Psoas muscle (tissue), 8 donors: ENCODE measurements around the gene TRAPPC10. TPM values are rescaled to one million over a fixed set of nuclear protein-coding genes. Genes with fewer than 3 reads are reported as not detected.

ENCODE experiments used
- ATAC-seq, 4 donors: fragments of 200-7000 bp; cut with Tn5 transposase; one replicate each; pipeline ENCODE4 v1.9.1; 2020; ENCODE audit warnings: moderate library complexity in 3 of 4, mild to moderate bottlenecking in 2 of 4
- DNase-seq, 2 donors: peaks; one replicate each; pipeline ENCODE4 v3.0.0-alpha.2; 2020
- H3K27ac ChIP-seq: fragments of 200-600 bp; one replicate; pipeline ENCODE4 v1.8.0; 2022
- H3K27me3 ChIP-seq, 3 donors: fragments of 200-600 bp in 1 of 3; one replicate each; pipeline versions ENCODE4 v1.6.1 to v1.8.0; 2013 to 2022; ENCODE audit warnings: low read length in 2 of 3, mild to moderate bottlenecking in 2 of 3, moderate library complexity in 1 of 3; ENCODE audit not compliant: insufficient read depth in 3 of 3
- H3K36me3 ChIP-seq, 2 donors: fragments of 200-600 bp in 1 of 2; one replicate each; pipeline versions ENCODE4 v1.6.1 to v1.8.0; 2013 to 2022; ENCODE audit warnings: low read depth in 1 of 2, mild to moderate bottlenecking in 1 of 2, moderate library complexity in 1 of 2; ENCODE audit not compliant: insufficient read depth in 1 of 2
- H3K4me1 ChIP-seq: fragments of 200-600 bp; one replicate; pipeline ENCODE4 v1.8.0; 2022
- H3K4me3 ChIP-seq: fragments of 200-600 bp; one replicate; pipeline ENCODE4 v1.8.0; 2022; ENCODE audit warnings: mild to moderate bottlenecking
- H3K9me3 ChIP-seq: fragments of 200-600 bp; one replicate; pipeline ENCODE4 v1.8.0; 2022
- WGBS, 3 donors: extraction: QIAGEN DNeasy Blood & Tissue Kit; methylation state at CpG; one replicate each; pipeline versions ENCODE4 v1.1.6 to v1.1.7; 2013; 5-methylcytosine and 5-hydroxymethylcytosine counted together
- intact Hi-C, 2 donors: fragments of 100-400 bp; cut with DNase I; formaldehyde crosslinking; loops; one replicate each; pipeline versions ENCODE4 v1.11.0 to v1.14.2; 2022
- polyA plus RNA-seq, 3 donors: library from polyadenylated mRNA; stranded (reverse); fragments of 200-250 nt; gene quantifications; one replicate each; pipeline ENCODE4 v1.2.3, GENCODE V29; 2013
- total RNA-seq, 4 donors: library from RNA; stranded (reverse); fragmentation: NEBNext Ultra II Directional in 2 of 4; extraction: Animal tissue kit (Norgen Biotek cat#: 25700) in 2 of 4; gene quantifications; one replicate each; pipeline versions ENCODE4 v1.2.1 to v1.2.4, GENCODE V29; 2021 to 2023
- TF ChIP-seq, protein P1 (sequence below): fragments of 200-600 bp; IDR thresholded peaks from one replicate; pipeline ENCODE4 v1.8.0; 2022; ENCODE audit warnings: antibody characterized with exemption
- donor health status: healthy with polysubstance abuse.
- donor health status: DM: no; HTN: no; CAD: no; lungs with moderate emphysema.
- donor health status: Bipolar disorder and iron deficiency.
- donor health status: healthy.
- donor health status: DM: yes; HTN: yes; CAD: no.
- donor health status: DM: no; HTN: no; CAD: no.
- donor health status: DM: no; HTN: no; CAD: no.
- donor health status: DM: yes; HTN: yes; CAD: no.

TRAPPC10 gene
- total and polyA plus RNA-seq, 7 donors: 6.4 to 22.2 (median 20.0) TPM

DNA sequence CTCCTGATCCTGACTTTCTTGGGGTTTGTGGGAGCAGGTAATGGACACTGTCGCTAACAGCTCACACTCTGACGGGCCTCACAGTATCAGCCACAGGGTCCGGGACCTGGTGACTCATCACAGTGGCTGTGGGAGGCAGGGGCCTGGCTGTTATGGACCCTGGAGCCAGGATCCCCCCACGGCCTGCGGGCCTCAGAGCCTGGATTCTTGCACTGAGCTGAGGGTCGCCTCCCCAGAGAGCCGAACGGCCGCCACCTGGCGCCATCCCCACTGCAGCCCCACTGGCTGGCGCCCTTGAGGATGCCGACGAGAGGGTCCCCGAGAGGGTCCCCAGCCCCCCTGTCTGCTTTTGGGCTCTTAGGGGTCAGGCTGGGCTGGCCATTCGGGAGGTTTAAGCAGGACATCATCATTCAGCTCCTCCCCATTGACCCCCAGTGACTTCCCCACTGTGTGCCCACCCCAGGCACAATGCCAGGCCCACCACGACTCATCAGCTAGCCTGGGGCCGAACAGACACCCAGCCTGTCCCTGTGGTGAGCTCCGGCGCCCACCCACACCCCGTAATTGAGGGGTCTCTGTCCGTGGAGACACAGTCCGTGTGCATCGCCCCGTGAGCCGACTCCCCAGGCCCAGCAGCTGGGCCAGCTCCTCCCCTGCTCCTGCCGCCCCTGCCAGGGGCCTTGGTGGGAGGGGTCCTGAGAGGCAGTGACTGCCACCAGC, 30.8 kb upstream of the TRAPPC10 start:
- Histone ChIP-seq H3K27ac (no peak overlapping the region), H3K4me1 (no peaks in the 10 kb centered on the region), H3K36me3 (peaks cover 5 to 66% of the 10 kb centered on the region in 2 donors), H3K9me3 (no peaks in the 10 kb centered on the region), H3K4me3 (no peak overlapping the region), H3K27me3 (no peaks in the 10 kb centered on the region)
- WGBS, 3 donors: 77 to 88% (median 81%) methylated on average over 24 to 26 of the region's 26 CpGs
- TF ChIP-seq, protein P1, sequence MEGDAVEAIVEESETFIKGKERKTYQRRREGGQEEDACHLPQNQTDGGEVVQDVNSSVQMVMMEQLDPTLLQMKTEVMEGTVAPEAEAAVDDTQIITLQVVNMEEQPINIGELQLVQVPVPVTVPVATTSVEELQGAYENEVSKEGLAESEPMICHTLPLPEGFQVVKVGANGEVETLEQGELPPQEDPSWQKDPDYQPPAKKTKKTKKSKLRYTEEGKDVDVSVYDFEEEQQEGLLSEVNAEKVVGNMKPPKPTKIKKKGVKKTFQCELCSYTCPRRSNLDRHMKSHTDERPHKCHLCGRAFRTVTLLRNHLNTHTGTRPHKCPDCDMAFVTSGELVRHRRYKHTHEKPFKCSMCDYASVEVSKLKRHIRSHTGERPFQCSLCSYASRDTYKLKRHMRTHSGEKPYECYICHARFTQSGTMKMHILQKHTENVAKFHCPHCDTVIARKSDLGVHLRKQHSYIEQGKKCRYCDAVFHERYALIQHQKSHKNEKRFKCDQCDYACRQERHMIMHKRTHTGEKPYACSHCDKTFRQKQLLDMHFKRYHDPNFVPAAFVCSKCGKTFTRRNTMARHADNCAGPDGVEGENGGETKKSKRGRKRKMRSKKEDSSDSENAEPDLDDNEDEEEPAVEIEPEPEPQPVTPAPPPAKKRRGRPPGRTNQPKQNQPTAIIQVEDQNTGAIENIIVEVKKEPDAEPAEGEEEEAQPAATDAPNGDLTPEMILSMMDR: no peak
- intact Hi-C loops: no loop called here
- DNase-seq (no peak), ATAC-seq (no peak)

GRCh38 chr21:43981871-43982210, 30.3 kb upstream of the TRAPPC10 start:
- Histone ChIP-seq H3K9me3 (no peaks in the 10 kb centered on the region), H3K36me3 (peaks cover 5 to 62% of the 10 kb centered on the region in 2 donors), H3K27me3 (no peaks in the 10 kb centered on the region), H3K27ac (no peak overlapping the region), H3K4me3 (no peak overlapping the region), H3K4me1 (no peaks in the 10 kb centered on the region)
- ATAC-seq (no peak), DNase-seq (no peak)
- WGBS, 3 donors: 73 to 75% (median 74%) methylated on average over 10 to 13 of the region's 13 CpGs
- intact Hi-C loops: no loop called here
- TF ChIP-seq, protein P1: no peak

GRCh38 chr21:43982489-43983078, 29.5 kb upstream of the TRAPPC10 start:
- H3K4me1 ChIP-seq: no peaks in the 10 kb centered on the region
- H3K4me3 ChIP-seq: no peak overlapping the region
- TF ChIP-seq, protein P1: no peak
- DNase-seq (no peak), ATAC-seq (no peak)
- H3K9me3 ChIP-seq: no peaks in the 10 kb centered on the region
- WGBS, 3 donors: 93% methylated on average over 31 to 32 of the region's 32 CpGs
- intact Hi-C loops: no loop called here
- no peaks in the 10 kb centered on the region for H3K27me3 ChIP-seq
- no peak overlapping the region for H3K27ac ChIP-seq
- peaks cover 5 to 55% of the 10 kb centered on the region in 2 donors for H3K36me3 ChIP-seq

DNA sequence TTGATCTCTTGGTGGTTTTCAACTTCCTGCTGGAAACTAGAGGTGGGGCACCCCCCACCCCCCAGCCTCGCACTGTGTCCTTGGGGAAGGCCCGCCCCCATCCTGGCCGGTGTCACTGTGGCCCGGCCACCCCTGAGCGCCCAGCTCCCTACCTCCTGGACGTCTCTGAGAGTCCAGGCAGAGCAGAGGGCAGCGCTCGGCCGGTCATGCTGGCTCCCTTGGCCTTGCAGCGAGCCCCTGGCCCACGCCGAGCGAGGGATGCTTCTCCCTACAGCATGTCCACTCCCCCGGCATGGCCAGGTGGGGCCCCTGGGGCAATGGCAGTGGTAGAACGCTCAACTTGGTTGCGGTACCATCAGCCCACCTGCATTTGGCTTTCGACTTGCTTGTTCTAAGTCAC, 28.7 kb upstream of the TRAPPC10 start:
- WGBS, 3 donors: 90 to 92% (median 91%) methylated on average over 17 of the region's 17 CpGs
- H3K4me1 ChIP-seq: no peaks in the 10 kb centered on the region
- DNase-seq (no peak), ATAC-seq (no peak)
- H3K27ac ChIP-seq: no peak overlapping the region
- no peak overlapping the region for H3K4me3 ChIP-seq
- intact Hi-C loops: no loop called here
- TF ChIP-seq, protein P1: no peak
- no peaks in the 10 kb centered on the region for H3K27me3 ChIP-seq
- H3K36me3 ChIP-seq: peaks cover 5 to 47% of the 10 kb centered on the region in 2 donors
- no peaks in the 10 kb centered on the region for H3K9me3 ChIP-seq
